Lower leg skin (tissue), 3 donors: ENCODE data around the gene PP2D1.
"Not testable (repeated sequence)": the region's sequence is repeated elsewhere in the genome, so short reads cannot be mapped to it uniquely, and the experiment has no call there.

Source experiments
- CTCF ChIP-seq, 3 donors: fragments of 450-650 bp; IDR thresholded peaks; one replicate each; pipeline ENCODE4 v1.5.1; 2016; ENCODE audit warnings: antibody characterized with exemption in 3 of 3, mild to moderate bottlenecking in 3 of 3, moderate library complexity in 2 of 3
- POLR2A ChIP-seq, 2 donors: fragments of 450-650 bp; IDR thresholded peaks; one replicate each; pipeline ENCODE4 v1.6.1; 2016 to 2017; ENCODE audit warnings: antibody characterized with exemption in 2 of 2, mild to moderate bottlenecking in 1 of 2, moderate library complexity in 1 of 2

- not testable (repeated sequence) for TF ChIP-seq POLR2A, CTCF (IDR thresholded peaks at IDR 0.05)
Observed at GRCh38 chr3:20031939-20032338, 19.9 kb upstream of the PP2D1 start.
